Measurements from ENCODE around the gene CTNNBL1.
"Not testable (repeated sequence)": the region's sequence is repeated elsewhere in the genome, so short reads cannot be mapped to it uniquely, and the experiment has no call there.

The CTNNBL1 gene

DNA sequence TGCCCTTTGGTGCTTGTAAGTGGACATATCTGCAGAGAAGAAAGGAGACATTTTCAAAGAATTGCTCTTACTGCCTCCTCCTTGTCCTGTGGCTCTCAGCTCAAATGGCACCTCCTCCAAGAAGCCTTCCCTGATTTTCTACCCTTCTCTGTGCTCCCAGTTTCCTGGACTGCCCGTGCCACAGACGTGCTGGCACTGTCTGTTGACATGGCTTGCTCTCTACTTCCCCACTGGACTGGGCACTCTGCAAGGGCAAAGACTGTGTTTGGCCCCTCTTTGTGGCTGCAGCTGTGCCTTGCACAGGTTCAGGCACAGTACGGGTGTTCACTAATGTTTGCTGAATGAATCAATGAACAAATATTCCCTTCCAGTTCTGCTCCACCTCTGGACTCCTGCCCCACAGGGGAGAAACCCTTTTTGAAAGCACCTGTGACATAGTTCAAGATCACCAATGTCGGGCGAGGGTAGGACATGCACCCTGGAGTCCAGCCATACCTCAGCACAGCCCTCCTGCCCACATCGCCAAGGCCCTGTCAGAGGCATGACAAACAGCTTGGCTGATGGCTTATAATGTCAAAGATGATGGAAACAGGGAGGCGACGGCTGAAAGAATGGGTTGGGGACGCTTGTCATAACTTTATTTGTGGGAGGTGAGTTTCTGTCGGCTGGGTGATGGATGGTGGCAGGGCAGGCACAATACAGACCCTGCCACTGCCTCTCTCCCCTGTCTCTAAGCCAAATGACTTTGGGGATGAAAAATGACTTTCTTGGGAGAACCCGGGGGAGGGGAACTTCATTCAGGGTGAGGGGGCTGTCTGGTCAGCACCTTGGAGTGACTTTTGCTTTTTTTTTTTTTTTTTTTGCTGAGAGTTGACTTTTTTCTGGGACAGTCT is 15.6 kb upstream of the CTNNBL1 start:
- no peak for DNase-seq

DNA sequence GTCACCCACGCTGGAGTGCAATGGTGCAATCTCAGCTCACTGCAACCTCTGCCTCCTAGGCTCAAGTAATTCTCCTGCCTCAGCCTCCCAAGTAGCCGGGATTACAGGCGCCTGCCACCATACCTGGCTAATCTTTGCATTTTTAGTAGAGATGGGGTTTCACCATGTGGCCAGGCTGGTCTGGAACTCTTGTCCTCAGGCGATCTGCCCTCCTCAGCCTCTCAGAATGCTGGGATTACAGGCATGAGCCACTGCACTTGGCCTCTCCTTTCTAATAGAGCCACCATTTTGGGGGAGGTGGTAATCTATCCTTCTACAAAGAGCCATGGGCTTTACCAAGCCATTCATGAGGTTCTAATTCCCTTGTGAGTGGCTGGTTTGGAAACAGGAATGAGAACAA is 14.1 kb upstream of the CTNNBL1 start:
- not testable (repeated sequence) for DNase-seq

- DNase-seq: peak; percentile 63 to 76
These were observed 13.4 kb upstream of the CTNNBL1 start for GRCh38 chr20:37680420-37680819.

DNA sequence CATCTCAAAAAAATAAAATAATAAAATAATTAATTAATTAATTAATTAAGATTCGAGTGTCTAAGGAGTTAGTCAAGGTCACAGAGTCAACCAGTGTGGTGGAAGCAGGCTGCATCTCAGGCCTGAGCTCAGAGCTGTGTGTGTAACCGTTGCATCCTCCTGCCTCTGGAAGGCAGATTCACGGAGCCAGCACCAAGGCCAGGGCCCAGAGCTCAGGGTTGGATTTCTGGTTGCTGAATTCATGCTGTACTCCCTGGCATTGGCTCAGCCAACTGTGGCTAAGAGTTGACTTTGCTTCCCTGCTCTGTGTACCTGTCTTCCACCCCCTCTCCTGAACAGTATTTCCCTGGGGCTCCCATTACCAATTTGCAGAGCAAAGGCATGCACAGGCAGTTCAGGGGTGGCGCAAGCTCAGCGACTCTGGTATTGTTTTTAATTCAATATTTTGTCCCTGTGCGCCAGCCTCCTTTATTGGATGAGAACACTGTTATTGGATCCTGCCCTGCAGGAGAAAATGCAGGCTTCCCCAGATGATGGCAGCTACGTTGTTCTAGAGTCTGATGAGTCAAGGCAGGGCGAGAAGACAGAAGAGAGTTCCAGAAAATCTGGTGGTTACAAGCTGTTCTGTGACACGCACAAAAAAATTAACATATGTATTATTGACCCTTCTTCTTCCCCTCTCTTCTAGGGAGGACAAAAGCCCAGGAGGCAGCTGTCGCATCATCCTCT is 12.3 kb upstream of the CTNNBL1 start:
- no peak for DNase-seq

DNA sequence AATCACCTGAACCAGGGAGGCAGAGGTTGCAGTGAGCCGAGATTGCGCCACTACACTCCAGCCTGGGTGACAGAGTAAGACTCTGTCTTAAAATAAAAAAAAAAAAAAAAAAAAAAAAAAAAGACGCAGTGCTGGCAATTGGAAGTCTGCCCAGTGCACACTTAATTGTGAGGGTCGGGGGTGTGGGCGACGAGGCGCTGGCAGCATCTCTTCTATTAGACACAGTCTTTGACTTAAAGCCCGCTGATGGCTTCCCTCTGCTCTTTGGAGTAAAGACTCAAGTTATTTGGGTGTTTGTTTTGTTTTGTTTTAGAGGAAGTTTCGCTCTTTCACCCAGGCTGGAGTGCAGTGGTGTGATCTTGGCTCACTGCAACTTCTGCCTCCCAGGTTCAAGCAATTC is 10.7 kb upstream of the CTNNBL1 start:
- DNase-seq: not testable (repeated sequence)

GRCh38 chr20:37686762-37687477 is 6.9 kb upstream of the CTNNBL1 start:
- DNase-seq: peak in 1 of 2 donors; percentile 33

GRCh38 chr20:37687478-37687805 is 6.4 kb upstream of the CTNNBL1 start:
- DNase-seq: no peak

DNA sequence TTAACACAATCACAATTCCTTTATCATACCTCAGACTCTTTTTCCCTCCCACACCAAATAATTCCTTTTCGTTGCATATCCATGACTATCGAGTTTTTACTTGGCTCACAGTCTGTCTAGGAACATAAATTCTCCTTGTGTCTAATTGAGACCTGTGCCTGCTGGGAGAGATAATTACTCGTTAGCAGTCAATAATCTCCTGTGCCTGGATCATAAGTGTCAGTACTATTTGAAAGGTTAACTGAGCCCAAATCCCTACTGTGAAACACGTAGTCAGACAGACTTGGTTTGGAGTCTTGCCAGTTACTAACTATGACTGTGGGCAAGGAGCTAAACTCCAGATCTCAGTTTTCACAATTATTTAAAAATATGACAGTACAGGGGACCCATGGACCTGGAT is 5.7 kb upstream of the CTNNBL1 start:
- DNase-seq: no peak

DNA sequence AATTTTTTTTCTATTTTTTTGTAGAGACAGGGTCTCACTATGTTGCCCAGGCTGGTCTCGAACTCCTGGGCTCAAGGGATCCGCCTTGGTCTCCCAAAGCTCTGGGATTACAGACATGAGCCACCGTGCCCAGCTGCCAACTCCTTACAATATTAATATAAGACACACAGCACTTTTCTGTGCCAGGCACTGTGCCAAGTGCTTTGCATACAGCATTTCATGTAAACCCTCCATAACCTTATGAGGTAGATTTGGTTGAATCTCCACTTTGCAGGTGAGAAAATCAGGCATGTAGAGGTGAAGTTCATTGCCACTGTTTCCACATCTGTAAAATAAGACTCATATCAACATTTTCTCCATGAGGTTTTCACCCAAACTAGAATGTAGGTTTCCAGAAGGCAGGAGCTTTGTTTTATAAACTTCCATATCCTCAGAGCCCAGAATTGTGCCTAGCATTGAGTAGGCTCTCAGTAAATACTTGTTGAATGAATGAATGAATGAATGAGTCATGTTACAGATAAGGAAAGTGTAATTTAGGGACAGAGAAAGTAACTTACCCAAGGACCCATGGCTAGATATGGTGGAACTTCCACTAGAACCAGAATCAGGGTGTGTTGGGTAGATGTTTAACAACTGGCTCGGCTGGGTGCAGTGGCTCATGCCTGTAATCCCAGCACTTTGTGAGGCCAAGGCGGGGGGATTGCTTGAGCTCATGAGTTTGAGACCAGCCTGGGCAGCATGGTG is 3.0 kb upstream of the CTNNBL1 start:
- DNase-seq: no peak

DNA sequence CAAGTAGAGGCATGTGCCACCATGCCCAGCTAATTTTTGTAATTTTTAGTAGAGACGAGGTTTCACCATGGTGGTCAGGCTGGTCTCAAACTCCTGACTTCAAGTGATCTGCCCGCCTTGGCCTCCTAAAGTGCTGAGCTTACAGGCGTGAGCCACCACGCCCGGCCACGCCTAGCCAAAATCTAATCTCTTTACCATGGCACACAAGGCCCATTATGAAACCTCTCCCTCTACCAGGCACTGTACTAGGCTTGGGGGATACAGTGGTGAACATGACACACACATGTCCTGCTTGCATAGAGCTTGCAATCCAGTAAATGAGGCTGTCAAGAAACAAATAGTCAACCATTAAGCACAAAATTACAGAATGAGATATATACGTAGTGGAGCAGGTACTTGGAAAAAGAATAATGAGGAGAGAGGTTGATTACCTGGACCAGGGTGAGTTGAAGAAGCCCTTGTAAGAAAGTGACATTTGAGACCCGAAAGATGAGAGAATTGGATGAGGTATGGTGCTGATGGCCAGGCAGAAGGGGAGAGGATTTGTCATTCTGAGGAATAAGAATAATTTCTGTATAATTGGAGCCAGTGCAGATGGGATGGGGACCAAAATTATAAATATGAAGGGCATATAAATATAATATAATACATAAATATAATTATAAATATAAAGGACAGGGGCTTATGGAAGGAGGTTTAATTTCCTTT is 1.2 kb upstream of the CTNNBL1 start:
- DNase-seq: no peak

GRCh38 chr20:37693242-37693634 is 592 bp upstream of the CTNNBL1 start:
- DNase-seq: no peak

DNA sequence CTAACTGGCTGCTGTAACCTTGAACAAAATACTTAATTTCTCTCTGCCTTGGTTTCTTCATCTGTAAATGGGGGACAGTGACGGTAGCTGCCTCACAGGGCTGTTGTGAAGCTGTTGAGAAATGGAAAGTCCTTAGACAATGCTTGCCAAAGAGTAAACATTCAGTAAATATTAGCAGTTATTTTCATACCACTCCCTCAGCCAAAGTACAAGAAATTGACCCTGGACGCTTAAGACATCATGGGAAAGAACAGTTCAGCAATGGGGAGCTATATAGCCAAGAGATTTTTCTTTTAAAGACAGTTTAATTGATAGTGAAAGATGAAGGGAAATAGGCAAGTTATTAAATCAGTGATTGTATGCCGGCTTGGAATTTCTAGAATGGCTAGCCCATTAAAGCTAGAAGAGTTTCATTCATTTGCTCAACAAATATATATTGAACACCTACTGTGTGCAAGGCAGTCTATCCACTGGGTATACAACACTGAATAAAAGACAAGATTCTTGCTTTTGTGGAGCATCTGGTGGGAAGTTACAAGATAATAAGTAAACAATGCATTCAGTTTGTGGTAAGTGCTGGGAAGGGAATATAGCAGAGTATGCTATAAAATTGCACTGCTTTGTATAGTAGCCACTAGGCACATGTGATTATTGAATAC is 2.0 kb downstream of the CTNNBL1 start:
- no peak for DNase-seq

- peak; percentile 84 to 85 for DNase-seq
These were observed 3.5 kb downstream of the CTNNBL1 start for GRCh38 chr20:37697314-37697713.

GRCh38 chr20:37699202-37699601 is 5.4 kb downstream of the CTNNBL1 start:
- no peak for DNase-seq

GRCh38 chr20:37700301-37700700 is 6.5 kb downstream of the CTNNBL1 start:
- DNase-seq: no peak

GRCh38 chr20:37701676-37702075 is 7.8 kb downstream of the CTNNBL1 start:
- DNase-seq: peak; percentile 60 to 71

DNA sequence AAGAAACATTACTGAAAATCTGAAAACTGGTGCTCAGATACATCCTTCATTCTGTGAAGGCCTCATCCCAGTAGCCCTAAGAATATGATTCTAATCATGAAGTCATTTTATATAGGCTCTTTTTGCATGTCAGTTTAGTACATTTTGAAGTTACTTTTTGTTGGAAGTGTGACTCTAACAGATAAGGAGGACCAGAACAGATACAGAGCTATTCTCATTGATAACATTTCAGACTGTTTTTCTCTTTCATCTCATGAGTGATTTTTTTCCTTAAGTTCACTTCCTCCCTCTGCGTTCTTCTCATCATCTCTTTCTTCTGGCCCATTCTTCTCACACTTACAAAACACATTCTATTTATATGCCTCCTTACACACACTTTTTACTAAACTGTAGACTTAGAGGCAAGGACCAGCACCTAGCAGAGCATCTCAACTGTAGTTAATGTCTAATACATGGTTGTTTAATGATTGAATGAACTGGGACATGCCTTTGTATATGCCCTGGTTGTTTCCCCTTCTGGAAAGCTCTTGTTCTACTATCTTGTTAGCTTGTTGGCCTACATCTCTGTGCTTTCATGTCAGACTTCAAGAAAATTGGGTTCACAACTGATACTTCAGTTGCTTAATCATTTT is 8.7 kb downstream of the CTNNBL1 start:
- DNase-seq: no peak

DNA sequence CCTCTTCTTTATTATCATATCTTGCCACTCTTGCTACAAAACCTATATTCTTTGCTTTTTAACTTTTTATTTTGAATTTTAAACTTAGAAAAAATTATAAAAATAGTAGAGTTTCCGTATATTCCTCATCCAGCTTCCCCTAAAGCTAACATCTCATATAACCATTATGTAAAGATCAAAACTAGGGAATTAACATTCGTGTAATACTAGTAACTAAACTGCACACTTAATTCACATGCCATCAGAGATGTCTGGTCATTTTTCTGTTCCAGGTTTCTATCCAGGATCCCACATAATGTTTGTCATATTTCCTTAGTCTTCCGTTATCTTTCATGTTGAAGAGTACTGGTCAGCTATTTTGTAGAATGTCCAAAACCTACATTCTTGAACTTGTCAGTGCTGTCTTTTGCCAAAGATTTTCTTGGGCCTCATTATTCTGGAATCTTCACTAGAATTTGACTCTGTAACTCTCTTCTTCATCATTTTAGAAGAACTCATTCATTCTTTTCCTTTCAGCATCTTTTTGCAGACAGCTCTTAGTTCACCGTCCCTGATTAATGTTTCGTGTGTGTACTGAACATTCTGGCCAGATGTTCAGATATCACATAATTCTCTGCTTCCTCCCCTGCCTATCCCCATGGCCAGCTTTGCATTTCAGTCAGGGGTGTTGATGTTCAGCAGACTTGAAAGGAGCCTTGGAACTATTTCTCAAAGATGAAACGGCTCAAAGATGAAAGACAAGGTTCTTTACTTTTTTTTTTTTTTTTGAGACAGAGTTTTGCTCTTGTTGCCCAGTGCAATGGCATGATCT is 9.4 kb downstream of the CTNNBL1 start:
- no peak for DNase-seq

GRCh38 chr20:37704955-37705354 is 11.1 kb downstream of the CTNNBL1 start:
- DNase-seq: no peak

- no peak for DNase-seq
These were observed 12.5 kb downstream of the CTNNBL1 start for GRCh38 chr20:37706298-37706697.
